Right cardiac atrium (tissue), 5 donors: Measurements from ENCODE around the gene PHC1. TPM values are rescaled to one million over a fixed set of nuclear protein-coding genes. Genes with fewer than 3 reads are reported as not detected.
"Not testable (repeated sequence)": the region's sequence is repeated elsewhere in the genome, so short reads cannot be mapped to it uniquely, and the experiment has no call there.

Source experiments
- ATAC-seq, 2 donors: fragments of 200-7000 bp; cut with Tn5 transposase; one replicate each; pipeline versions ENCODE4 v1.8.0 to v1.9.1; 2020; ENCODE audit warnings: moderate library complexity in 2 of 2, mild to moderate bottlenecking in 1 of 2
- DNase-seq, 3 donors: peaks; one replicate each; pipeline ENCODE4 v3.0.0-alpha.2; 2020
- H3K27ac ChIP-seq: one replicate; pipeline ENCODE4 v1.5.1; 2013; ENCODE audit warnings: mild to moderate bottlenecking, low read length, control low read depth, moderate library complexity
- H3K27me3 ChIP-seq: one replicate; pipeline ENCODE4 v1.6.1; 2013; ENCODE audit not compliant: control insufficient read depth, insufficient read depth
- H3K4me1 ChIP-seq: one replicate; pipeline ENCODE4 v1.6.1; 2013; ENCODE audit warnings: low read length; ENCODE audit not compliant: control insufficient read depth, insufficient read depth
- H3K4me3 ChIP-seq: one replicate; pipeline ENCODE4 v1.5.1; 2013; ENCODE audit warnings: low read length, control low read depth
- H3K9me3 ChIP-seq: one replicate; pipeline ENCODE4 v1.6.1; 2013; ENCODE audit warnings: low read length; ENCODE audit not compliant: control insufficient read depth
- WGBS: extraction: QIAGEN DNeasy Blood & Tissue Kit; methylation state at CpG from one replicate; pipeline ENCODE4 v1.1.7; 2013; 5-methylcytosine and 5-hydroxymethylcytosine counted together
- intact Hi-C, 4 donors: fragments of 100-400 bp; cut with DNase I; formaldehyde crosslinking; loops; one replicate each; pipeline versions ENCODE4 v1.11.0 to v1.14.0; 2022 to 2023
- polyA plus RNA-seq: library from polyadenylated mRNA; stranded (reverse); fragments of 200-250 nt; gene quantifications from one replicate; pipeline ENCODE4 v1.2.3, GENCODE V29; 2013
- total RNA-seq, 4 donors: library from RNA; stranded (reverse); fragmentation: NEBNext Ultra II Directional; extraction: Animal tissue kit (Norgen Biotek cat#: 25700); gene quantifications; one replicate each; pipeline ENCODE4 v1.2.1, GENCODE V29; 2021
- donor health status: healthy with polysubstance abuse.
- donor health status: DM: no; HTN: yes; CAD: no.
- donor health status: DM: no; HTN: no; CAD: no.
- donor health status: DM: no; HTN: yes; CAD: no; lungs with severe emphysema.
- donor health status: DM: yes; HTN: yes; CAD: no.

The PHC1 gene
- total and polyA plus RNA-seq, 5 donors = 13.3 to 34.9 (median 25.8) TPM

DNA sequence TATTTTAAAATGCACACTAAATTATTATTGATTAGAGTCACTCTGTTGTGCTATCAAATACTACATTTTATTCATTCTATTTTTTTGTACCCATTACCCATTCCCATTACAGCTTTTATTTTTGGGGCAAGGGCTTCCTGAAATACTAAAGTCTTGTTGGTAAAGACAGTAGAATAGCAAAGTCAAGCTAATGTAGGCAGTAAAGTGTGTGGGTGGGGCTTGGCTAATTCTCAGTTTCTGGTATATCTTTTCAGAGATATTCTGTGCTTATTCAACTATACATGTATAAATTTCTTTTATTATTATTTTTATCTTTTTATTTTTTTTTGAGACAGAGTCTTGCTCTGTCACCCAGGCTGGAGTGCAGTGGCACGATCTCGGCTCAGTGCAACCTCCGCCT, 22.3 kb upstream of the PHC1 start:
- H3K27me3 ChIP-seq = no peaks in the 10 kb centered on the region
- no peaks in the 10 kb centered on the region for H3K9me3 ChIP-seq
- ATAC-seq (no peak), DNase-seq (no peak)
- 95% methylated on average over 3 of the region's 3 CpGs for WGBS
- H3K27ac ChIP-seq = no peak overlapping the region
- intact Hi-C loops = loop anchor here in 3 of 4 donors (2.0 to 5.0 kb wide), 2 partner anchors 210 to 211 kb away; no protein-coding TSS in a partner anchor
- H3K4me3 ChIP-seq = no peak overlapping the region
- H3K4me1 ChIP-seq = no peaks in the 10 kb centered on the region

DNA sequence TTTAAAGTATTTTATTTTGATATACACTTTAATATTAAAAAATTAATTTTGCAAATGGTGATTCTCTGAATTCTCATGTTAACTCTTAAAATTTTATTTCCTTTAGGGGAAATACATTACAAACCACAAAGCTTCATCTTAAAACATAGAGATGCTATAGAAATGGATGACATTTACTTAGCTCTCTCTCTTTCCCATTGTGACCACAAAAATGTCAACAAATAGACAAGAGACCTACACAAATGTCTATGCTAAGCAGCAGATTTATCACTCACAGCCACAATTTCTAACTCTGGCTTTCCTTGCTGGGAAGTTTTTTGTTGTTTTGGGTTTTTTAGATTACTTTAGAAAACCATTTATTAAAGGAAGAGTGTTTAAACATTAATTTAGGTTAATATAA, 19.9 kb upstream of the PHC1 start:
- ATAC-seq (no peak), DNase-seq (no peak)
- Histone ChIP-seq H3K4me1 (no peaks in the 10 kb centered on the region), H3K4me3 (no peak overlapping the region), H3K27ac (no peak overlapping the region), H3K27me3 (no peaks in the 10 kb centered on the region), H3K9me3 (no peaks in the 10 kb centered on the region)
- intact Hi-C loops = loop anchor here in 2 of 4 donors (5.0 kb wide), 1 partner anchor 212 kb away; no protein-coding TSS in a partner anchor

DNA sequence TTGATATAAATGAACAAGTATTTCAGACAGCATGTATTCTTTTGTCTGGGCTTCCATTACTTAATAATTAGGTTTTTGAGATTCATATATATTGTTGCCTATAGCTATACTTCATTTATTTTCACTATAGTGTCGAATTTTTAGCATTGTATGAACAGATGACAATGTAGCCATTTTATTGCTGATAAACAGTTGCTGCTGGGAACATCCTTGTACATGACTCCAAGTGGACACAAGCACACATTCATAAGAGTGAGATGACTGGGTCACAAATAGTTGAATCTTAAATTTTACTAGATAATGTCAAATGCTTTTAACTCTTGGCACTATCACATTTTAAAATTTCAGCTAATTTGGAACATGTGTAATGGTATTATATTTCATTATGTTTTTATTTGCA, 19.3 kb upstream of the PHC1 start:
- no peaks in the 10 kb centered on the region for H3K27me3 ChIP-seq
- no peak overlapping the region for H3K27ac ChIP-seq
- H3K4me3 ChIP-seq = no peak overlapping the region
- intact Hi-C loops = loop anchor here in 2 of 4 donors (5.0 kb wide), 1 partner anchor 213 kb away; no protein-coding TSS in a partner anchor
- no peaks in the 10 kb centered on the region for H3K9me3 ChIP-seq
- 73% methylated on average over 1 of the region's 1 CpG for WGBS
- DNase-seq = no peak
- ATAC-seq = no peak
- H3K4me1 ChIP-seq = no peaks in the 10 kb centered on the region

DNA sequence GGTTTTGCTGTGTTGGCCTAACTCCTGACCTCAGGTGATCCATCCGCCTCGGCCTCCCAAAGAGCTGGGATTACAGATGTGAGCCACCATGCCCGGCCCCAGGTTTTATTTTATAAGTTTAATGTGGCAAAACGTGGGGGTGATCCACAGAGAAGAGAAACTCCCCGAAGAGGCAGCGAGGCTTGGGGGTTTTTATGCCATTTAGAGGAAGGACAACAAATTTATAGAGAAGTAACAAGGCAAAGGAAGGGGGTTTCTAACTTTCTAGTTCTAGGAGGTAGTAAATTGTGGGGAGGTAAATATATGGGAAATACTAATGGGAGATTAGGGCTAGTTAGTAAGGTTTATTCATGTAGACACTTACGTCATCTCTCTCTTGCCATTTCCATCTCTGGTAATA, 17.2 kb upstream of the PHC1 start:
- Histone ChIP-seq H3K27me3 (no peaks in the 10 kb centered on the region), H3K27ac (no peak overlapping the region), H3K4me3 (no peak overlapping the region), H3K9me3 (no peaks in the 10 kb centered on the region), H3K4me1 (no peaks in the 10 kb centered on the region)
- intact Hi-C loops = no loop called here
- ATAC-seq (no peak), DNase-seq (no peak)
- WGBS = 92% methylated on average over 7 of the region's 7 CpGs

DNA sequence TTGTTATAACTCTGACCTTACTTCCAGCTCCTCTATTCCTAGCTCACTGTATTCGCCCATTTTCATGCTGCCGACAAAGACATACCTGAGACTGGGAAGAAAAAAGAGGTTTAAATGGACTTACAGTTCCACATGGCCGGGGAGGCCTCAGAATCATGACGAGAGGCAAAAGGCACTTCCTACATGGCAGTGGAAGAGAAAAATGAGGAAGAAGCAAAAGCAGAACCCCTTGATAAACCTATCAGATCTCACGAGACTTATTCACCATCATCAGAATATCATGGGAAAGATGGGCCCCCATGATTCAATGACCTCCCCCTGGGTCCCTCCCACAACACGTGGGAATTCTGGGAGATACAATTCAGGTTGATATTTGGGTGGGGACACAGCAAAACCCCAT, 14.5 kb upstream of the PHC1 start:
- H3K4me3 ChIP-seq = no peak overlapping the region
- H3K27ac ChIP-seq = no peak overlapping the region
- 83% methylated on average over 6 of the region's 6 CpGs for WGBS
- no peaks in the 10 kb centered on the region for H3K9me3 ChIP-seq
- no peak for ATAC-seq
- no peak for DNase-seq
- H3K4me1 ChIP-seq = peaks cover 1% of the 10 kb centered on the region
- intact Hi-C loops = no loop called here
- no peaks in the 10 kb centered on the region for H3K27me3 ChIP-seq

DNA sequence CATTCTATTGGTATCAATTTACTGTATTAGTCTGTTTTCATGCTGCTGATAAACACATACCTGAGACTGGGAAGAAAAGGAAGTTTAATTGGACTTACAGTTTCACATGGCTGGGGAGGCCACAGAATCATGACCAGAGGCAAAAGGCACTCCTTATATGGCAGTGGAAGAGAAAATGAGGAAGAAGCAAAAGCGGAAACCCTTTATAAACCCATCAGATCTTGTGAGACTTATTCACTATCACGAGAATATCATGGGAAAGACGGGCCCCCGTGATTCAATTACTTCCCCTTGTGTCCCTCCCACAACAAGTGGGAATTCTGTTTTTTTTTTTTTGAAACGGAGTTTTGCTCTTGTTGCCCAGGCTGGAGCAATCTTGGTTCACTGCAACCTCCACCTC, 11.6 kb upstream of the PHC1 start:
- H3K4me1 ChIP-seq, intact Hi-C loops, H3K9me3 ChIP-seq, H3K27me3 ChIP-seq, H3K4me3 ChIP-seq, ATAC-seq, DNase-seq, H3K27ac ChIP-seq: not testable (repeated sequence)
- 73% methylated on average over 5 of the region's 5 CpGs for WGBS

DNA sequence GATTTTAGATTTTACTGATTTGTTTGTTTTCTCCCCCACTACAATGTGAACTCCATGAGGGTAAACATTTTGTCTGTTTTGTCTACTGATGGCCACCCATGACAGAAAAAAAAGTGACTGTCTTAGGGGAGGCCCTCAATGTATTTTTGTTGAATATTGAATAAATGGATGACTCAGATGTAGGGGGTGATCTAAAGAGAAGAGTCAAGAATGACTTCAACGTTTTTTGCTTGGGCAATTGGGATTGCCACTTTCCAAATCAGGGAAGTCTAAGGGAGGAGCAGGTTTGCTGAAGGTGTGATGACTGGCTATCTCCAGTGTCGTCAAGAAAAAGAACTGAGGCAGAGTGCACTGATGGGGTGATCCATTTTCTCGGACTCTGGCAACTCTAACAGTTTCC, 10.7 kb upstream of the PHC1 start:
- ATAC-seq = no peak
- Histone ChIP-seq H3K9me3 (no peaks in the 10 kb centered on the region), H3K4me1 (peaks cover 1% of the 10 kb centered on the region), H3K27me3 (no peaks in the 10 kb centered on the region), H3K27ac (no peak overlapping the region), H3K4me3 (no peak overlapping the region)
- intact Hi-C loops = no loop called here
- 68% methylated on average over 3 of the region's 3 CpGs for WGBS
- no peak for DNase-seq

DNA sequence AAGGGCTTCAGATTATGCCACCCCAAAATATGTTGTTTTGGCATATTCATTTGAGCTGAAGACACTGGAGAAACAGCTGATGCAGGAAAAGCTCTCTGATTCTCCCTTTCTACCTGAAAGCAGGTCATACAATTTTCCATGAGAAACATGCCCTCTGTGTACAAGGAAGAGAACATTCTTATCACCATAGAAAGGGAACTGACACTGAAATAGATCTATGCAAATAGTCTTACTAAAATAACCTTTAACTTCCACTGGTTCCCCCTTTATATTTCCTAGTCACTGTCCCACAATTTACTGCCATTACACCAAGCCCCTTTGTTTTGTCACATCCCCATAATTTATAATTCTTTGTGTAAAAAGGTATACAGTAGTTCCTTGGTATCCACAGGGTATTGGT, 9.6 kb upstream of the PHC1 start:
- H3K27me3 ChIP-seq = no peaks in the 10 kb centered on the region
- peak overlapping the region; percentile 27 for H3K27ac ChIP-seq
- DNase-seq (no peak), ATAC-seq (no peak)
- H3K4me3 ChIP-seq = no peak overlapping the region
- H3K4me1 ChIP-seq = peaks cover 1% of the 10 kb centered on the region
- H3K9me3 ChIP-seq = no peaks in the 10 kb centered on the region
- intact Hi-C loops = no loop called here

DNA sequence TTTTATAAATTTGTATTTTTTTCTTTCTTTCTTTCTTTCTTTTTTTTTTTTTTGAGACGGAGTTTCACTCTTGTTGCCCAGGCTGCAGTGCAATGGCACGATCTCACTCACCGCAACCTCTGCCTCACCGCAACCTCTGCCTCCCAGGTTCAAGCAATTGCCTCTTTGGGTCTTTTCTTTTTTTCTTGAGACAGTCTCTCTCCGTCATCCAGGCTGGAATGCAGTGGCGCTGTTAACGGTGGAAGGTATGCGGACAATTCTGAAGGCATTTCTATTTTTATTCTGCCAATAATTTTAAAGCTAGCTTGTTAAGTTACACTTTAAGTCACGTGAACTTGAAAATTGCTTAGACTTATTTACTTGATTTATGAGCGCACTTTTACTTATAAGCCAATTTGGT, 8.8 kb upstream of the PHC1 start:
- ATAC-seq (no peak), DNase-seq (no peak)
- Histone ChIP-seq H3K27ac (no peak overlapping the region), H3K27me3 (no peaks in the 10 kb centered on the region), H3K4me3 (no peak overlapping the region), H3K4me1 (peaks cover 1% of the 10 kb centered on the region), H3K9me3 (no peaks in the 10 kb centered on the region)
- intact Hi-C loops = no loop called here
- WGBS = 50% methylated on average over 10 of the region's 10 CpGs

DNA sequence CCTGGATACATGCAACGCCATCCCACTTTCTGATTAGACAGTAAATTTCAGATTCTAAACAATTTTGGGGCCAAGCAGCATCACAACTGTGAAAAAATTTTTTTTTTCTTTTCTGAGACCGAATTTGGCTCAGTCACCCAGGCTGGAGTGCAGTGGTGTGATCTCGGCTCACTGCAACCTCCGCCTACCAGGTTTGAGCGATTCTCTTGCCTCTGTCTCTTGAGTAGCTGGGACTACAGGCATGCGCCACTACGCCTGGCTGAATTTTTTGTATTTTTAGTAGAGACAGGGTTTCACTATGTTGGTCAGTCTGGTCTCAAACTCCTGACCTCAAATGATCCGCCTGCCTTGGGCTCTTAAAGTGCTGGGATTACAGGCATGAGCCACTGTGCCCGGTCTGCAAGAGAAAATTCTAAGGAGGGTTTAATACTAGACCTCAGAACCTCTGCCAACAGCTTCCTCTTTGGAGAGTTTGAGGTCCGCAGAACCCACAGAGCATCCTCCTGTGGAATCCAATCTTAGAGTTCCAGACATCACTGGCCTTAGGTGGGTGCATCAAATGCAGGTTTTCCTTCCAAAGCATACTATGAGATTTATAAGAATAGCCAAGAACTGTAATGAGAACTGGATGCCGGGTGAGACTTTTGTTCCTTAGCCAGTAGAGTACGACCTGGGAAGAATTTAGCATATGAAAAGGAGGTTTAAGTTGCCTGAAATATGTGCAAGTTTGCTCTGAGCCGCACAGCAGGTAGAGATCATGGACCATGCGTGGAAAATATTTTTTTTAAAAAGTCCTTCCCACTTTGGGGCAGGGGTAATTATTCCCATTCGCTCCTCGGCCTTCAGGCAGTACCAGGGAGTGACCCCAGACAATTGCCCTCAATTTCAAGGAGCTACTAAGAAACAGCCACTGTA, 7.8 kb upstream of the PHC1 start:
- ATAC-seq = no peak
- no peak for DNase-seq
- Histone ChIP-seq H3K9me3 (no peaks in the 10 kb centered on the region), H3K4me3 (no peak overlapping the region), H3K27ac (peak overlapping the region; percentile 58), H3K4me1 (peaks cover 1% of the 10 kb centered on the region), H3K27me3 (no peaks in the 10 kb centered on the region)
- intact Hi-C loops = no loop called here
- 87% methylated on average over 16 of the region's 16 CpGs for WGBS

DNA sequence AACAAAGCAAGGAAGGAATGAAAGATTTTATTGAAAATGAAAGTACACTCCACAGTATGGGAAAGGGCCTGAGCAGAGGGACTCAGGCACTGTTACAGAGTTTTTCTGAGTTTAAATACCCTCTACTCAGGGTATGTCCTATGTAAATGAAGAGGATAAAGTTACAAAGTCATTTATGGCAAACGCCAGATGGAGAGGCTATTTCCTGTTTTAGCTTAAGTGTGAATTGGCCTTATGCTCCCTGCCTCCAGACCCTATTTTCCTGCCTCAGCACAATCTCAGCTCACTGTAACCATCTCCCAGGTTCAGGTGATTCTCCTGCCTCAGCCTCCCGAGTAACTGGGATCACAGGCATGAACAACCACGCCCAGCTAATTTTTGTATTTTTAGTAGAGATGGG, 6.8 kb upstream of the PHC1 start:
- Histone ChIP-seq H3K4me1 (peaks cover 1% of the 10 kb centered on the region), H3K4me3 (no peak overlapping the region), H3K27me3 (no peaks in the 10 kb centered on the region), H3K9me3 (no peaks in the 10 kb centered on the region), H3K27ac (no peak overlapping the region)
- intact Hi-C loops = no loop called here
- 69% methylated on average over 3 of the region's 3 CpGs for WGBS
- ATAC-seq = no peak
- no peak for DNase-seq
